ENCODE data around the gene ITPK1.
"Not testable (repeated sequence)": the region's sequence is repeated elsewhere in the genome, so short reads cannot be mapped to it uniquely, and the experiment has no call there.

Gene ITPK1

DNA sequence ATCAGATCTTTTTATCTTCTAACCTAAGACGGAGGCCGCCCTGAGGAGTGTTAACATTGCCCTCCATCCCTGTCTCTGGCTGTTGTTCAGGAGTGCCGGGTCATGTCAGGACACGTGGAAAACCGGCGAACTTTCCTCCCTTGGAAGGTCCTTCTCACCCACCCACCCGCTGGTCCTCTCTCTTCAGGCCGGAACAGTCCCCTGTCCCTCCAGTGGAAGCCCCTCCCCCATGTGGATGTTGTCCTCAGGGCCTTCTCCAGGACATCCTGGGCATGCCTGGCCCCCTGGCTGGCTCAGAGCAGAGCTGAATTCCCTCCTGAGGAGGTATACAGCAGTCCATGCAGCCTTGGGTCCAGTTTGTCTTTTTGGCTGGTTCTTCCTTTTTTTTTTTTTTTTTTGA is 20.3 kb upstream of the ITPK1 start:
- no peak for TF ChIP-seq ZFX (IDR thresholded peaks at IDR 0.05)
- TF ChIP-seq, protein P1, sequence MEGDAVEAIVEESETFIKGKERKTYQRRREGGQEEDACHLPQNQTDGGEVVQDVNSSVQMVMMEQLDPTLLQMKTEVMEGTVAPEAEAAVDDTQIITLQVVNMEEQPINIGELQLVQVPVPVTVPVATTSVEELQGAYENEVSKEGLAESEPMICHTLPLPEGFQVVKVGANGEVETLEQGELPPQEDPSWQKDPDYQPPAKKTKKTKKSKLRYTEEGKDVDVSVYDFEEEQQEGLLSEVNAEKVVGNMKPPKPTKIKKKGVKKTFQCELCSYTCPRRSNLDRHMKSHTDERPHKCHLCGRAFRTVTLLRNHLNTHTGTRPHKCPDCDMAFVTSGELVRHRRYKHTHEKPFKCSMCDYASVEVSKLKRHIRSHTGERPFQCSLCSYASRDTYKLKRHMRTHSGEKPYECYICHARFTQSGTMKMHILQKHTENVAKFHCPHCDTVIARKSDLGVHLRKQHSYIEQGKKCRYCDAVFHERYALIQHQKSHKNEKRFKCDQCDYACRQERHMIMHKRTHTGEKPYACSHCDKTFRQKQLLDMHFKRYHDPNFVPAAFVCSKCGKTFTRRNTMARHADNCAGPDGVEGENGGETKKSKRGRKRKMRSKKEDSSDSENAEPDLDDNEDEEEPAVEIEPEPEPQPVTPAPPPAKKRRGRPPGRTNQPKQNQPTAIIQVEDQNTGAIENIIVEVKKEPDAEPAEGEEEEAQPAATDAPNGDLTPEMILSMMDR (conservative IDR thresholded peaks at IDR 0.05) = no peak
- H3K27ac ChIP-seq = peak overlapping the region; percentile 77

DNA sequence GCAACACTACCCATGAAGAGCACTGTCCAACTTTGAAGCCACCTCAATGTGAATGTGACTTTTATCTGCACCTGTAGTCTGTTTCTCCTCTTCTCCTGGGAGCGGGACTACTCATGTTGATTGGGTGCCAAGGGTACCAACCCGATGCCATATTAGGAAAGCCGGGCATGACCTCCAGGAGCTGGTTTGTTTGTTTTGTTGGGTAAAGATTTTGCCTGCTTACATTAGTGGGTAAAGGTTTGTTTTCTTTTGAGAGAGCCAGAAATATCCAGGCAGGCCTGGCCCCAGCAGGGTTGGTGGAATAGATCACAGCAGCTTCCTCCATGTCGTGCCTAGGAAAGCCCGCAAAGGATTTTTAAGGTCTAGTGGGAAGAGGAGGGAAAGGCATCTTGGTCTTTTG is 19.7 kb upstream of the ITPK1 start:
- peak overlapping the region; percentile 77 for H3K27ac ChIP-seq
- TF ChIP-seq, protein P1 (conservative IDR thresholded peaks at IDR 0.05) = no peak
- no peak for TF ChIP-seq ZFX (IDR thresholded peaks at IDR 0.05)

DNA sequence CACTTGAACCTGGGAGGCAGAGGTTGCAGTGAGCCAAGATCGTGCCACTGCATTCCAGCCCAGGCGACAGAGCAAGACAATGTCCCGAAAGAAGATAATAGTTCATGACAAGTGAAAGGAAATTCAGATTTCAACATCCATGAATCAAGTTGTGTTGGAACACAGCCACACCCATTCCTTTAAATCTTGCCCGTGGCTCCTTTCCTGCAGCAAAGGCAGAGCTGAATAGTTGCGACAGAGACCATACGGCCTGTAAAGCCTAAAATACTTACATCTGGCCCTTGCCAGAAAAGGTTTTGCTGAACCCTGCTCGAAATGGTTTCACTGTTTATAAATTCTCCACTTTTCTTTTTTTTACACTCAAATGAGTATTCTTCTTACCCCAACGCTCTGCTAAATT is 17.7 kb upstream of the ITPK1 start:
- TF ChIP-seq ZFX (IDR thresholded peaks at IDR 0.05) = no peak
- TF ChIP-seq, protein P1 (conservative IDR thresholded peaks at IDR 0.05) = no peak
- H3K27ac ChIP-seq = no peak overlapping the region

DNA sequence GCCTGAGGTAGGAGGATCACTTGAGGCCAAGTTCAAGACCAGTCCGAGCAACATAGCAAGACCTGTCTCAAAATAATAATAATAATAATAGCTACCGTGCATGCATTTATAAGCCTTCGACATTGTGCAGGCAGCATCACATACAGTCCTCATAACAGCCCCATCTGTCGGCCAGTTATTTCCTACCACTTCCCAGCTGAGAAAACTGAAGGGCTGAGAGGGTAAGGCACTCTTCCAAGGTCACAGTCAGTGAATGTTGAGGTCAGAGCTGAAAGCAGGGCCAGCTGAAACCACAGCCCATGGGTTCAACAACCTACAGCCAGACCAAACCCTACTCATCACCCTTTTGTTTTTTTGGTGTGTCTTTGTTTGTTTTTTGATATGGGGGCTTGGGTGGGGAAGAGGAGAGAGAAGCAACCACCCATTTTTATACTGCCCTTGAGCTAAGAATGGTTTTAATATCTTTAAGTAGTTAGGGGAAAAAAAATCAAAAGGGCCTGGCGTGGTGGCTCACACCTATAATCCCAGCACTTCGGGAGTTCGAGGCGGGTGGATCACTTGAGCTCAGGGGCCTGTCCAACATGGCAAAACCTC is 16.8 kb upstream of the ITPK1 start:
- no peak for TF ChIP-seq ZFX (IDR thresholded peaks at IDR 0.05)
- TF ChIP-seq, protein P1 (conservative IDR thresholded peaks at IDR 0.05) = peak; percentile 66
- H3K27ac ChIP-seq = no peak overlapping the region

DNA sequence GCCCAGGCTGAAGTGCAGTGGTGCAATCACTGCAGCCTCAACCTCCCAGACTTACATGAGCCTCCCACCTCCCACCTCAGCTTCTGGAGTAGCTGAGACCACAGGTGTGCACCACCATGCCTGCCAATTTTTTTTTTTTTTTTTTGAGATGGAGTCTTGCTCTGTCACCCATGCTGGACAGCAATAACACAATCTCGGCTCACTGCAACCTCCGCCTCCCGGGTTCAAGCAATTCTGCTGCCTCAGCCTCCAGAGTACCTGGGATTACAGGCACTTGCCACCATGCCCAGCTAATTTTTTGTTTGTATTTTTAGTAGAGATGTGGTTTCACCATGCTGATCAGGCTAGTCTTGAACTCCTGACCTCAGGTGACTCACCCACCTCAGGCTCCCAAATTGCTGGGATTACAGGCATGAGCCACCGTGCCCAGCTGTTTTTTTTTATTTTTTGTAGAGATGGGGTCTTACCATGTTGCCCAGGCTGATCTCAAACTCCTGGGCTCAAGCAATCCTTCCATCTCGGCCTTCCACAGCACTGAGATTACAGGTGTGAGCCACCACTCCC is 15.6 kb upstream of the ITPK1 start:
- H3K27ac ChIP-seq = not testable (repeated sequence)

DNA sequence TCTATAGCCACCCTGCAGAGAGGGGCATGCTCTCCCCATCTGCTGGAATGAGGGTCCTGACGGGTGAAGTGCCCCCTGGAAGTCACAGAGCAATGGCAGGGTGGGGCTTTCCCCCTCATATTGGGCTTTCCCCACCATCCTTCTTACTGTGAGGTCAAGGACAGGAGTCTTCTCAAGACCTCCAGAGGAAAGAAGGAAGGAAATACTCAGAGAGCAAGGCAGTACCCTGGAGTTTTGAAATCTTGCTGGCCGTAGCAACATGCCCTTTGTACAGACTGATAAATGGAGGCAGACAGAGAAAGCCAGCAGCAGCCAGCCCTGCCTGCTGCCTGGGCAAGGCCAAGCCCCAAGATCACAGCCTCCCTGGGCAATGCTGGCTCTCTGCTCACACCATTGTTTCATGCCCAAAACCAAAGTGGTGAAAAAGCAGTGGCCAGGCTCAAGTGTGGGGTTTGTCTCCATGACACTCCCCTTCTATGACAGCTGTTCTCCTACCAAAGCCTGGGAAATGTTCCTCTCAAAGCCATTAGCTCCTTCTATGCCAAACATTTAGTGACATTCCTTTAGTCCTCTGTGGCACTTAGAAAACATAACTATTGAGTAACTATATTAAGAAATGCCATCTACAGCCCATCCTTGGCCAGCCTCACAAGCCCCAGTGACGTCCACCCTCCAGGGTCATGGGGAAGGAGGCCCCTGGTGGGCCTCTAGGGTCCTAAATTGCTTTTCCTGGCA is 13.2 kb upstream of the ITPK1 start:
- TF ChIP-seq ZFX (IDR thresholded peaks at IDR 0.05) = no peak
- TF ChIP-seq, protein P1 (conservative IDR thresholded peaks at IDR 0.05) = no peak
- no peak overlapping the region for H3K27ac ChIP-seq

DNA sequence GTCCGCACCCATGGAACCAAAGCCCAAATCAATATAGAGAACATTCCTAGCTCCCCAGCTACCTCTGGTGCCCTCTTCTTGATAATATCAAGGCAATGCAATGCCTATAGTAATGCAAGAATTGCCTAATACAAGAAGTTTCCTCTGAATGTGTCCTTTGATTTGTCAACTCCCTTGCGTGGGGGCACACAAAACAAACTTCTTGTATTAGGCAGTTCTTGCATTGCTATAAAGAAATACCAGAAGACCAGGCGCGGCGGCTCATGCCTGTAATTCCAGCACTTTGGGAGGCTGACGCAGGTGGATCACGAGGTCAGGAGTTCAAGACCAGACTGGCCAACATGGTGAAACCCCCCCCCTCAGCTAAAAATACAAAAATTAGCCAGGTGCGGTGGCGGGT is 10.4 kb upstream of the ITPK1 start:
- TF ChIP-seq, protein P1 (conservative IDR thresholded peaks at IDR 0.05) = no peak
- no peak overlapping the region for H3K27ac ChIP-seq
